ENCODE results near the gene GAP43.

The GAP43 gene

DNA sequence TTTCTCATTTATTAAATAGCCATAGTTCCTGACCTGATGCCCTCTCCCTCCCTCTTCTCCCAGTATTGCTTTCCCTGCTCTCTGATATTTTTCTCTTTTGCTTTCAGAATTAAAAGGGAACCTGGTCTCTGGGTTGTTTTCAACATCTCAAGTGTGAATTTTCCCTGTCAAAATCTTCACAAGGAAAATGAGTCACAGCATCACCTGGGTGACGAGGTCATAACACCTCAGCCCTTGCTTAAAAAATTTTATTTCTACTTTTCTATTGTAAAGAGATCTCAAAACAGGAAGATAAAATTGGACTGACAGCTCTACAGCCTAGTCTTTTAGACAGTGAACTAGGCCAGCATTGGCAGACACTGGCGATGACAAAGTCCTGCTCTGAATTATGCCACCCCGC is 40.1 kb downstream of the GAP43 start:
- no peak for DNase-seq

DNA sequence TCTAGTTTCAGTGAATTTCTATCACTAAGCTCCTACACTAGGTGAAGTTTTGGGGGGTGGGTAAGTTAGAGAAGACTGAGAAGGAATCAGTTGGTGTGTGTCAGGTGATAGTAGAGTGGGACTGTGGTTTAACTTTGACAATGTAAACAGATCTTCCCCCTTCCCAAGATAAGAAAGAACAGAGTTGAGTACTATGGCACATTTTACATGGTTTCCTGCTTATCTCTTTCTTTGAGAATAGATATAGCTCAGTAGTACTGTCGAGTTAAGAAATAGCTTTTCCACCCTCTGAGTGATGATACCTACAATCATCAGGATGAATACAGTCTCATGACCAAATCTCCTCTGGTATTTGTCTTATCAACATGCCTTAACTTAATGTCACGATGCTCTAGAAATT is 42.8 kb downstream of the GAP43 start:
- DNase-seq, result no peak

DNA sequence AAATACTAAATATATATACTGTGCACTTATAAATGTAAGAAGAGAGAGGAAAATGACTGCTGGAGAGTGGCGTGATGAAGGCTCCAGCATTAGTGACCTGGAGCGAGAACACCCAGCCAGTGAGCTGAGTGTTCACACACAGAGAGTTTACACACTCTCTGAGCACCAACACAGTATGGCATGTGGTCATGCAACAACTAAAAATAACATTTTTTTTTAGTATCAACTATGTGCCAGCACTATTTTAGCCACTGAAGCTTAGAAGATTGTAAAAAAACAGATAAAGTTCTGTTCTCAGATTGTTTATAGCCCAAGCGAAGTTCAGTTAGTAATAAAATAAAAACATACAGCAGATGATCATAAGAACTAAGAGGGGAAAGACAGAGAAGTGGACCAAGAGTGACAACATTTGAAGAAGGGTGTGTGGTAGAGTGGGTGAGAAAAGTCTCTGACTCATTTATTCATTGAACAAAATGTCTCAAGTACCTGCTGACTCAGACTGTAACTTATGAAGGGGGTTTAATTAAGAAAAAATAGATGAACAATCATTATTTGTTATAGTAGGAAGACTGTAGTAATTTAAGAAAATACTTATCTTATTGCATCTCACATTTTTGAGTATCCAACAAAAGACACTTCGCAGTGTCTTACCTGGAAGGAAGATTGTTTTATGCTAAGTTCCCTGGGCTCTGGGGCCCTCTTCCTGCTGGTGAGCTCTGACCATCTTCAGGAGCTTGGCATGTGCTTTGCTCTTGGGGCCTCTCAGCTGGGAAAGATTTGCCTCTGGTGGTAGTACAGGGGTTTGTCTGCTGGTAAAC is 43.8 kb downstream of the GAP43 start:
- DNase-seq, result no peak

DNA sequence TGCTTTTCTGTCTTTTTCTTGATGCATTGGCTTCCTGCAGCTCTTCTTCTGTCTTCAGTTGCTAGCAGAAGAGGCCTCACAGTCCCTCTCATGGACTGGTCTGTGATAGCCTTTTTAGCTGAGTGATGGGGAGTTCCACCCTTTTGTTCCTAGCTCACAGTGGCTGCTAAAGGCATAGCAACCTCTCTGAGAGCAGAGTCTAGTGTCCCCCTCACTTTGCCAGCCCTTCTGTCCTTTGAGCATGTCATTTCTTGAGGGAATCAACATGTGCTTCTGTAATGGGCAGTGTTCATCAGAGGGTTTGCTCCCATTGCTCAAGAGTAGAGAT is 44.4 kb downstream of the GAP43 start:
- DNase-seq, result no peak

DNA sequence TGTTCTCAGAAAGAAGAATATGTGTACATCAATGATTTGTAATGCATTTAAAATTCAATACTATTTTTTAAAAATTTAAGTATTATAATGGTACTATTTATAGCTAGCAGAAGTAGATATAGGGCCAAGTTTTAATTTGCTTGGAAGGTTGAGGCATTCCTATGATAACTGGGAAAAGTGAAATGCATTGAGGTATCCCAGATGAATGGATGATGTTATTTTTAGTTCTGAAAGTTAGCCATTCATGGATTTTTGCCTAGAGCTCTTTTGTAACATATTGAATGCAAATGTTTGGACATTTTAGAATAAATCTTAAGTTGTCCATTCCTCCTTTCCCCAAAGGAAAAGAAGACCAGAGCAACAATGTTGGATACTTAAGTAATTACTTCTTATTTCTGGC is 47.6 kb downstream of the GAP43 start:
- DNase-seq, result no peak

DNA sequence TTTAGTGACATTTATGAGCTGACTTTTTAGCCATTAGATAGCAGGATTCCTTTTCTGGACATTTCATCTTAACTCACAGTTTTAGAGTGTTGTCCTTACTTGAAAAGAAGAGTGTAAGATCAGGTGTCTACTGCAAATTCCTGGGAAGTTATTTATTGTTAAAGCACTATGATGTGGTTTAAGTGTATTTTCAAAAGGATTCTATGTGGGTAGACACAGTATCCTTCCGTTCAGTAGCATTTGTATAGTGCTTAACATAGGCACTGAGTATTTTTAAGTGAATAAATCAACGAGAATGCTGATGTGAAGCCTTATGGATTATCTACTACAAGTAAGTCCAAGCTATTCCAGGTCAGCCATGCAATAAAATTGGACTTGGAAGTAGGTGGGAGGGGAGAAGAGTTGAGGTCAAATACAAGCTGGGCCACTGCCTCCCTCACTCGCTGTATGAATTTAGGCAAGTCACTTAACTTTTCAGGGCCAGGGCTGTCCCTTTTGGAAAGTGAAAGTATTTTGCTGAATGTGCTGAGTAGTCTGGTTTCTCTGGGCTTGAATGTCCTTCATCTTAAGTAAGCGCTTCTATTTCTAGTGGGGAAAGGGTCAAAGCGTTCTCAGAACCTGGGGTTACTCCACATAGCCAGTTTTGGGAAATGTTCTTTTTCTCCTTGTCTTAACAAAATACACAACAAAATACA is 48.6 kb downstream of the GAP43 start:
- no peak for DNase-seq

DNA sequence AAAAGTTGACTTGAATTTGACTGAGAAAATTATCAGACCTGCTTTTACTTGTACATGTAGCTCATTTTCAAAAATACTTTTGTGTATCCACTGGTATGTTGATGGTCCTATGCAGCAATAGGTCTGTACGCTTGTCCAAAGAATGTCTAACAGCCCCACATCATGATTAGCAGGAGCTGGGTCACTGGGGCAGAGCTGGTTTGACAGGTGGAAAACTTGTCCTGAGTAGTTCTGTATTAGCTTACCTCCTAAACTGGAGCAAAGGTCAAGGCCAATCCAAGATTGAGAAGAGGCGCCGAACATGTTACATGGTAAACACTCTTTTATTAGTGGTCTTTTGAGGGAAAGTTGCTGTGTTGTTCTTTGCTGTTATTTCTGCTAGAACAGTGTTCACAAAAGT is 50.6 kb downstream of the GAP43 start:
- DNase-seq, result no peak

DNA sequence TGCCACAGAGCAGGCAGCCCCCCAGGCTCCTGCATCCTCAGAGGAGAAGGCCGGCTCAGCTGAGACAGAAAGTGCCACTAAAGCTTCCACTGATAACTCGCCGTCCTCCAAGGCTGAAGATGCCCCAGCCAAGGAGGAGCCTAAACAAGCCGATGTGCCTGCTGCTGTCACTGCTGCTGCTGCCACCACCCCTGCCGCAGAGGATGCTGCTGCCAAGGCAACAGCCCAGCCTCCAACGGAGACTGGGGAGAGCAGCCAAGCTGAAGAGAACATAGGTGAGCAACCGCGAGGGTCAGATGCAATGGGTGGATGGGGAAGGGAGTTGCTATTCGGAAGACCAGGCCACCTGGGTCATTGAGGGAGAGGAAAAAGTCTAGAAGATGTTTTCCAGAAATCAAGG is 53.0 kb downstream of the GAP43 start:
- no peak for DNase-seq

DNA sequence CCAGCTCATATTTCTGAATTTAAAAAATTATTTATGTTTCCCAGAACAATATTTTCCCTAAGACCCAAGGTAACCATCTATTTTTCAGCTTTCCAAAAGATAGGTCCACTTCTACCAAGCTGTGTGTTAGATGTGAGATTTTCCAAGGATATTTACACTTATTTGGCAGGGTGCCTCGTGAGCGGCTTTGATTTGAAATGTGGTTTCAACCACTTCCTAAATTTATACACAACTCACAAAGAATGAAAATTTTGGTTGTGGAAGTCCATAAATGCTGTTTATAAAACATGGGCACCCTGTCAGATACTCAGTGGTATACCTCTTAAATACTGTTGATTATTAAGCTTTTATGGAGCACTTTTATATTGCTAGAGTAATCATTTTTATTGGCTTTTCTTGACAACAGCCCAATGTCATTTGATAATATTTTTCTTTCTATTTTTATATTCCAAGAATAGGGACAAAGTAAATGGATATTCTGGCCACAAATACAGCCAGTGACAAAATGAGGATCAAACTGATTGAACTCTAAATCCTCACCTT is 57.6 kb downstream of the GAP43 start:
- no peak for DNase-seq

DNA sequence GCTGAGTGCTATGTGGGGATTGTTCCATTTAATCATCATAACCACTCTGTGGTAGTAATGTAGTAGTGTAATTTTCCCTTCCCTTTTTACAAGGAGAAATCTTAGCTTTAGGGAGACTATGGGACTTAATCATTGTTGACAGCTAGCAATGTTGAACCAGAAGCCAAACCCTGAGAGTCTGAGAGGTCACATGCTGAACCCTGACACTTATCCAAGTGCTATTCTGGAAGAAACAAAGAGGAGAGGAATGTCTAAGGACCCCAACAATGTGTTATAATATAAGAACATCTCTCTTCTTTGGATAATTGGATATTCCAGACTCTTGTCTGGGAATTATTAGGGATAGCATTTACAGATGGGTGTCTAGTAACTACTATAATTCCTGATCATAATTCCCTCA is 58.4 kb downstream of the GAP43 start:
- DNase-seq, result no peak

DNA sequence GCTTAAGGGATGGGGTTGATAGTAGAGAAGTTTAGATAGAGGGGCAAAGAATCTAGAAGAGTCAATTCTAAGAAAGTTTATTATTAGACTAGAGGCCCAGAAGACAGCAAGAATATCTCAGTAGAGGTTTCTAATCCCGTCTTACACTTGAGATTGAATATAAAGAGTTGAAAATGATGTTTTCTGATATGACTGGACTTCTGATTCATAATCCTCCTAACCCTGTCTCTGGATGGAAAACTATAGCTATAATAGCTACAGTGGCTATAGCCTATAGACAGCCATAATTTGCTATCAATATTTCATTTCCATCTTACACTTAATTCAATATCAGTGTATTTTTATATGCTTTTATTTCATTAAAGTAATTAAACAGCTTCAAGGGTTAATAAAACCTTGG is 60.0 kb downstream of the GAP43 start:
- no peak for DNase-seq

DNA sequence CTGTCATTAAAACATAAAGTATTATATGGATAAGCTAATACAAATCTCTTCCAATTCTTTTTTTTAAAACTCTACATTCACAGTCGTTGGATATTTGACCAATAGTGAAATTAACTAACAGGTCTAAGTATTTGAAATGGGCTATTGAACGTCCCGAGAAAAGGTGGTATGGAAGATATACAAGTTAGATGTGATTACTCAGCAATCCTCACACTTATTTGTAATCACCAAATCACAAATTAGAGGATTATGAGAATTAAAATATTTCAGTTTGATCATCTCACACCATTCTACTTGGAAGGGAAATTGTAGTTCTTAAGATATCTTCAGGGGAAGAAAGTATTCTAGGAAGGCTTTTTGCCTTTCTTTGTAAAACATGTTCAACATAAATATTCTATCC is 60.5 kb downstream of the GAP43 start:
- DNase-seq, result no peak

DNA sequence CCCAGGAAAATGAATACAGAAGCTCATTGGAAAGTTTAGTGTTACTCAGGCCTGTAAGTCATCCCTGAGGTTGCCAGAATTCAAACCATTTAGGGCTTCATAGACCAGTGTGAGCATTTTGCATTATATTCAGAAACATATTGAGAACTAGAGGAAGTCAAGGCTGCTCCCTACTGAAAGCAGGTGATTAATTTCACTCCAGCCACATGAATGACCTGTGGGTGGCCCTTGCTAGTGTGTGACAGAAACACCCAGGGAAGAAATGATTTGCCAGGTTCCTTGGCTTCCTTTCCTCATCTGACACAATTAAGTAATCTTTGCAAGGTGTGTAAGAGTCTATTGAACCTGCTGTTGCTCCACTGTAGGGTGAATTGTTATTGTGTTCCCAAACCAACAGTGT is 61.8 kb downstream of the GAP43 start:
- no peak for DNase-seq

DNA sequence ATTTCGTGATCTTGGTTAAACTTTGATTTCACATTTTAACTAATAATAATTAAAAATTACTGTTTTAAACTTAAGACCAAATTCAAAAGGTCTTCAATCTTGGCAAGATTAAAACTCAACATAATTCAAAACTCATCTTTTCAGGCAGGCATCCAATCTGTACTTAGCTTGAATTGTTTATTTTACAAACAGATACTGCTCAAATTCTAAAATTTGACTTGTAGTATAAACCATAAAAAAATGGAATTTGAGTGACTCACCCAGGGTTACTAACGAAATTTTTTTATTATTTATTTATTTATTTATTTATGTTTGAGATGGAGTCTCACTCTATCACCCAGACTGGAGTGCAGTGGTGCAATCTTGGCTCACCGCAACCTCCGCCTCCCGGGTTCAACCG is 64.4 kb downstream of the GAP43 start:
- DNase-seq, result no peak

DNA sequence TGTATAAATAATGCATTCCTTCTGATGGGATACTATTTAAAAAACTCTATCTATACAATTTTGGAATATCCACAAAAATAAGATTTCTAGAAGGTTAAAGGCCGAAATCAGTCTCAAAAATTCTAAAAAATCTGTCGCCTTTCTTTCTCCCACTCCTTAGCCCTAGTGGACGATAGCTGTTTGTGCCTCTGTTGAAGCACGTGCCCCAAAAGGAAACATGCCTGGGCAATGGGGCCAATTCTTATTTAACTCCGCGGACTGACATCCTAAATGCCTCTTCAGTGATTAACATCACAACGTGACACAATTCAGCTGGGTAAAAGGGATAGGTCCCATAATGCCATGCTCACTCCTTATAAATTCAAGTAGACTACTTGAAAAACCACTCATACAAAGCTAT is 65.1 kb downstream of the GAP43 start:
- no peak for DNase-seq

DNA sequence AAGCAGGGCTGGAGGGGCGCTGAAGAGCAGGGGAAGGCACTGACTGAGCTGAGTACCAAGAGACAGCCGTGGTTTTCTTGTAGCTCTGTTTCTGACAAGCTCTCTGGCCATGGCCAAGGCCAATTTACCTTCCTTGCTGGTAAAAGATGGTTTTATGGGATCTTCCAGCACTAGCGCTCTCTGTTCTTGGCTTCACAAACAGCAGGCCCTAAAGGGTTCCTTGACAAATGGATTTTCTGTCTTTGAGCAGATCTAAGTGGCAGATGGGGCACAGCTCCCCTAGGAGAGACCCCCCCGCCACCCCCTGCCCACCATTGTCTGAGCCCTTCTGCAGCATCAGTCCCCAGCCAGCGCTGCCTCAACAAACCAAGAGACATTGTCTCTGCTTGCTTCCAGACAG is 66.6 kb downstream of the GAP43 start:
- no peak for DNase-seq

DNA sequence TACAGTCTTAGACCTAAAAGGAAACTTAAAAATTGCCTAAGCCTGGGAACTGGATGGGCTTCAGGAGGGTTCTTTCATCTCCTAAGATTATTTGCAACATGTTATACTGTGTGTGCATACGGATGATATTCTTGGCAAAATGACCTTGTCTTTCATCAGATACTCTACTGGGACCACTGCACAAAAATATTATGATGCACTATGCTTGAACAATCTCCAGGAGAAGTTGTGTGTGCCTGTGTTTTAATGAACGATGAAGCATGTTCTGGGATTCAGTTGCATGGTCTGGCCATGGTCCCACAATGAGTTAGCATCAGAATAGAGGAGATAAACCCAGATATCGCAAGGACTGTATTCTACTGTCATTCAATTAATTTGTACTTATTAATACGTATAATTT is 68.7 kb downstream of the GAP43 start:
- no peak for DNase-seq

DNA sequence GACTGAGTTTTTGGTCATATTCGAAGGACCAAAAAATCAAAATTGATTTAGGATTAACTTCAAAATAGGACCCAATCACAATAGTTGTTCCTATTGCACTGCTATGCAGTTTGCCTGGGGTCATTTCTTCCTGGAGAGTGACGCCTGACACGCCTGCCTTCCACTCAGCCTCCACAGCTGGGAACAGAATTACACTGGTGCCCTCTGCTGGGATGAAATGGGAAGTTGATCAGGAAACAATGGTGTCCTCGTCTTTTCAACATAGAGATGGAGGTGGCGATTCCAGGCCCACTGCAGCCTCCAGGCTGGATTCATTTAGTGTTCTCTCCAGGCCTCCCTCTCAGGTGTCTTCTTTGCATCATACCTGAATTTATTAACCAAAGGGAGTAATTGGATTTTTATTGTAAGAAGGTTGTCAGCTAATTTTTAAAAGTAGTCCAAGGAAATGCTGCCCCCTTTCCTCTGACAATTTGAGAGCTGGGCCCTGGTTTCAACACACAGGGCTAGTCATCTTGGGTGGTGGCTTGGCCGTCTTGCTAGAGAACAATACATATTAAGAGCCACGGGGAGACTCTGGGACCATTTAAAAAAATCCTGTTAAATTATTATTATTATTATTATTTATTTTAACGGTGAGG is 69.7 kb downstream of the GAP43 start:
- peak; percentile 54 to 58 for DNase-seq

DNA sequence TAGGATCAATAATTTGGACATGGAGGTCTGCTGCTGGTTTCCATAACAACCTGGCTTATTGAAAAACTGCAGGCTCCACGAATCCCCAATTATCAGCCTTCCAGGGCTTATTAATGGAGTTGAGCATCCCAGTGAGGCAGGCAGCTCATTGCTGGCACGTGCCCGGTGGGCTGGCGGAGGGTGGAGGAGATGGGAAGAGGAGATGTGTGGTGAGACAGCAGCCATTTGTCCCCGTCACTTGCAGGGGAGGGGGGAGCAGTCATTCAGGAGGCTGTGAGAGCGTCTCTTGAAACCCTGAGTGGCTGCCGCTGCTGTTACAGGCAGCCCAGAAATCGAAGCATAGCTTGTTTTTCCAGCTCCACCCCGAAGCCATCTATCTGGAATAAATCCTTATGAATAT is 70.6 kb downstream of the GAP43 start:
- no peak for DNase-seq

DNA sequence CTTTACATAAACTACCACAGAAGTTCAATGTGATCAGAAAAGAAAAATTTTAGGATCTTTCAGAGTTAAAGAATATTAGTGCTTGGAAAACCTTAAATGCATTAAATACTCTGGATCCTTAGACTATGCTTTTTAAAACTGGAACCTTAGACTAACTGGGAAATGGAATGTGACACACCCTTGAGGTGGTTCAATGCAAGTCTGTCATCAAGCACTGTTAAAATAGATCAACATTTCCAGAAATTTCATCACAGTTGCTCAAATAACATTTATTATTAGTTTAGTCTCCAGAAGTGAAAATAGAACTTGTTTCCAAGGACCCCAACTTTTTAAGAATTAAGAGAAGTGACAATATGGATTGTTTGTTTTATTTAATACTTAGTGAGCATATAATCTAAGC is 71.8 kb downstream of the GAP43 start:
- DNase-seq, result no peak

DNA sequence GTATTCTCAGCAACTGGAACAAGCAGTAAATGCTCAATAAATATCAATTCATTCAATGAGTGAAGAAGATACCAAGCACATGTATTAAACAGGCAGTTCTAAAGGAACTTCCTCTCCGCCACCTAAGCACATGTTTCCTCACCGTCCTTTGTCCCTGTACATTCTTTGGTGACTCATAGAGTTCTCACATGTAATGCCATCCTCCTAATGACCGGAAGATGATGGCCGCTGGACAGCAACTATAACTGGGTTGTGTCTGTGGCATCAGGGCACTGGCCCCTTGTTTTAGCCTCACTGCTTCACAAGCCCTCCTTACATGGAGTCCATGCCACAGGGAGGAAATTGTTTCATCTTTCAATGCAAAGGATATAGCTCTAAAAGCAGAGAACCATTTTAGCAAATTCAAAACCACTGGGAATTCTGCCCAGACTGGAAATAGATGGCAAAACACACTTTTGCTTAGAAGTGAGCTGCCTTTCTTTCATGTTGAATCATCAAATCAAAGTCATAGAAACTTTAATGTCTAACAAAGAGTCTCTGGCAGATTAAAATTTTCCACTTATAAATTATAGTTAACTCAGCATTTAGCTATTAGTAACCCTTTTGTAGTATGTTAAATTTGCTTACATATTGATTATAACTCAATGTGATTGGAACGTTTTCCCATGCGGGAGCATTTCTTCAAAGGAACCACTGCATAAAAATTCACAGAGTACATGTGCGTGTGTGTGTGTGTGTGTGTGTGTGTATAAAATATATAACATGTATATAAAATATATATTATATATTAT is 74.1 kb downstream of the GAP43 start:
- no peak for DNase-seq

DNA sequence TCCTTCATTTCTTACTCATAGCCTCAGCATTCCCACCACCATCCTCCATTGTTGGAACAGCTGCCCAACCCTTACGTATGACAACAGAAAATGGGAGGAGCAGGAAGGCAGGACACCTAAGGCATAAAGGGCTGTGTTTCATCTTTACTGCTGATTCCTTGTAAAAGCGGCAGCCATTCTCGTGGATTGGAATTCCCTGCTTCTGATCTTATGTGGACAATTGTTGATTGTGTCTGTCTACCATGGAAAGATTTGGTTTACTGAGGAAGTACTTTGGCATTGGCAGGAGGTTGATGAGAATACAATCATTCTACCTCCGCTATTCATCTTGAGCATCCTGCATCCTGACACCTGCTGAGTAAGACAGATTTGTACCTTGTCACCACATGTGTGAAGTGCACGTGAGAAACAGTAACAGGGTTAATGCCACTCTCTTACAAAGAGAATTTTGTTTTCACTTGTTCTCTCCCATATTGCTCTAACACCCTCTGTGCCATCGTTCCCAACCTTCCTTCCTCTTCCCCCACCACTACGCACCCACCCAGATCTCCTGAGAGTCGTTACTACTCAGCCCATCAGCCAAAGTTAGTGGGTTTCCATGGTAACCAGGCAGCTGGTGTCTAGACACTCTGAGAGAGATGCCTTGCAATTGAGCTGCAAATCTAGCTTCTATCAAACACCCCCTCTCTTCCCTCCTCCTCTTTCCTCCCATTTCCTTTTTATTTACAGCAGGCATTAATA is 75.7 kb downstream of the GAP43 start:
- DNase-seq, result no peak

DNA sequence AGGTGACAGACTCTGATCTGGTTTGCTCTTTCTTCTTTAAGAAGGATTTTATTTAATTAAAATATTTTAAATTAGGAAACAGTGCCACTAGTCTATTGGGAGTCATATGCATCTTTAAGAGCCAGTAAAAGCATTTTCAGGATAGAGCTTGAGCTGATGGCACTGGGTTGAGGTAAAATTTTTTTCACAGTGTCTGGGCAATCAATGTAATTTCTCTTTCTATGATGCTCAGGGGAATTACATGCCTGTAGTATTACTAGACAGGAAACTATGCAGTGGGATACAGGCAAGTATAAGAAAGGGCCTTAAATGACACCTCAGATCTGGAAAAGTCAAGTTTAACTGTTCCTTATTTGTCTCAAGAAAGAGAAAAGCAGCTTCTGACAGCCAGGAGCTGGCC is 76.4 kb downstream of the GAP43 start:
- no peak for DNase-seq
